A549 (cell line): ENCODE data around the gene ACTR10. TPM values are rescaled to one million over a fixed set of nuclear protein-coding genes. Genes with fewer than 3 reads are reported as not detected.
A peak's percentile ranks its signal among the peaks of the same experiment; 100 is the strongest.

Experiments used
- ATAC-seq, 2 experiments: fragments of 200-7000 bp in 1 of 2; fragments of >200 bp in 1 of 2; cut with Nextera tagmentation in 1 of 2; cut with Tn5 transposase in 1 of 2; 3 replicates each; pipeline versions ENCODE4 v1.8.0 to v1.9.1; 2018 to 2020; ENCODE audit warnings: mild to moderate bottlenecking in 1 of 2, moderate library complexity in 1 of 2
- CTCF ChIA-PET: fragments of 300-600 bp; sonication (Branson Sonifier 250); formaldehyde crosslinking; extraction: SDS; loops from one replicate; lab custom pipeline; 2021; ENCODE audit warnings: antibody characterized with exemption, inconsistent platforms; lab: Yijun Ruan, JAX
- POLR2A ChIA-PET: fragments of 350-600 bp; formaldehyde crosslinking; extraction: SDS; loops from one replicate; lab custom pipeline; 2021; ENCODE audit warnings: antibody characterized with exemption, inconsistent platforms; lab: Yijun Ruan, JAX
- DNase-seq, 2 experiments: peaks; one replicate each; pipeline versions ENCODE4 v3.0.0 to v3.0.0-alpha.2; 2011 to 2016; ENCODE audit warnings: low read depth in 1 of 2, low spot score in 1 of 2
- FAIRE-seq: peaks from 2 replicates; lab custom pipeline; 2011; peaks lifted over from hg19 to GRCh38; lab: Jason Lieb, UNC
- H3K27ac ChIP-seq, 2 experiments: fragments of >200 bp; sonication (Bioruptor Twin); formaldehyde crosslinking; 3 replicates each; pipeline ENCODE4 v1.5.1; 2016 to 2017
- H3K4me1 ChIP-seq: fragments of >200 bp; sonication (Bioruptor Twin); formaldehyde crosslinking; 3 replicates; pipeline ENCODE4 v1.6.1; 2016
- H3K4me2 ChIP-seq: fragments of >200 bp; sonication (Bioruptor Twin); formaldehyde crosslinking; 3 replicates; pipeline ENCODE4 v1.6.1; 2016
- H3K4me3 ChIP-seq: fragments of >200 bp; sonication (Bioruptor Twin); formaldehyde crosslinking; 3 replicates; pipeline ENCODE4 v1.5.1; 2016
- H3K9me3 ChIP-seq: fragments of >200 bp; sonication (Bioruptor Twin); formaldehyde crosslinking; 3 replicates; pipeline ENCODE4 v1.6.1; 2016
- BCL3 ChIP-seq: fragments of >200 bp; sonication (Bioruptor Twin); formaldehyde crosslinking; IDR thresholded peaks from 3 replicates; pipeline ENCODE4 v1.6.1; 2016
- CBX8 ChIP-seq: fragments of 200-600 bp; sonication (generic); IDR thresholded peaks from 2 replicates; pipeline ENCODE4 v1.6.1; 2016
- CHD4 ChIP-seq: fragments of 200-600 bp; sonication (generic); IDR thresholded peaks from 2 replicates; pipeline ENCODE4 v1.6.1; 2016; ENCODE audit warnings: antibody characterized with exemption, mild to moderate bottlenecking, borderline replicate concordance
- E2F6 ChIP-seq: IDR thresholded peaks from 2 replicates; pipeline ENCODE4 v1.6.1; 2012; ENCODE audit warnings: low read depth, borderline replicate concordance
- EHMT2 ChIP-seq: fragments of 200-600 bp; sonication (generic); IDR thresholded peaks from 2 replicates; pipeline ENCODE4 v1.6.1; 2016; ENCODE audit warnings: antibody characterized with exemption, low read depth, mild to moderate bottlenecking, moderate library complexity
- HMGXB4 ChIP-seq: fragments of 250-450 bp; sonication (Bioruptor Pico); IDR thresholded peaks from 2 replicates; pipeline ENCODE4 v1.5.0; 2021; ENCODE audit warnings: mild to moderate bottlenecking, moderate library complexity, borderline replicate concordance
- HOXB13 ChIP-seq: fragments of 250-450 bp; sonication (Bioruptor Pico); IDR thresholded peaks from 2 replicates; pipeline ENCODE4 v1.5.0; 2020; ENCODE audit warnings: low read depth, mild to moderate bottlenecking, moderate library complexity
- JUN ChIP-seq, 2 experiments: fragments of >200 bp; sonication (Bioruptor Twin); formaldehyde crosslinking; IDR thresholded peaks; 2 replicates in 1 of 2; 3 replicates in 1 of 2; pipeline ENCODE4 v1.6.1; 2016 to 2017
- JUNB ChIP-seq: fragments of >200 bp; sonication (Bioruptor Twin); formaldehyde crosslinking; IDR thresholded peaks from 2 replicates; pipeline ENCODE4 v1.6.1; 2016
- KDM5A ChIP-seq: fragments of 200-600 bp; sonication (generic); IDR thresholded peaks from 2 replicates; pipeline ENCODE4 v1.6.1; 2016; ENCODE audit warnings: antibody characterized with exemption, mild to moderate bottlenecking
- MAFK ChIP-seq: fragments of 450-650 bp; IDR thresholded peaks from 2 replicates; pipeline ENCODE4 v1.6.1; 2014; ENCODE audit not compliant: partially characterized antibody
- MAX ChIP-seq: IDR thresholded peaks from 2 replicates; pipeline ENCODE4 v1.6.1; 2012
- MAZ ChIP-seq: fragments of 150-350 bp; IDR thresholded peaks from 2 replicates; pipeline ENCODE4 v1.6.1; 2014; ENCODE audit warnings: antibody characterized with exemption, low read depth, low read length, borderline replicate concordance
- NFE2L2 ChIP-seq: fragments of 150-350 bp; conservative IDR thresholded peaks from 2 replicates; pipeline ENCODE4 v1.6.1; 2014; ENCODE audit warnings: low read length
- PHF8 ChIP-seq: fragments of 200-600 bp; sonication (generic); IDR thresholded peaks from 2 replicates; pipeline ENCODE4 v1.6.1; 2016; ENCODE audit warnings: low read depth, mild to moderate bottlenecking, antibody characterized with exemption, moderate library complexity, borderline replicate concordance
- POLR2A ChIP-seq: IDR thresholded peaks from 2 replicates; pipeline ENCODE4 v1.6.1; 2012; ENCODE audit warnings: mild to moderate bottlenecking, low read length
- POLR2AphosphoS2 ChIP-seq: conservative IDR thresholded peaks from 2 replicates; pipeline ENCODE4 v1.6.1; 2012; ENCODE audit warnings: low read length, improper control_type of control experiment, inconsistent platforms
- SMC3 ChIP-seq: fragments of >200 bp; sonication (Bioruptor Twin); formaldehyde crosslinking; IDR thresholded peaks from 3 replicates; pipeline ENCODE4 v1.6.1; 2018; ENCODE audit warnings: inconsistent platforms
- TFCP2L1 ChIP-seq: fragments of 250-450 bp; sonication (Bioruptor Pico); IDR thresholded peaks from 2 replicates; pipeline ENCODE4 v1.5.0; 2021; ENCODE audit warnings: mild to moderate bottlenecking
- WGBS: methylation state at CpG from one replicate; pipeline ENCODE4 v1.1.6; 2017; ENCODE audit errors: missing lambda C conversion rate; 5-methylcytosine and 5-hydroxymethylcytosine counted together
- polyA plus RNA-seq, 4 experiments: library from polyadenylated mRNA; depleted of rRNA in 3 of 4; stranded (reverse); fragments of >200 nt; fragmentation: RNase III in 1 of 4; extraction: RNeasy Plus Mini Kit Qiagen cat#74134 plus additional on column Dnase treatment in 1 of 4; gene quantifications; 2 replicates in 3 of 4; 3 replicates in 1 of 4; pipeline ENCODE4 v1.2.3, GENCODE V29; 2011 to 2017
- TF ChIP-seq, protein P1 (sequence below): IDR thresholded peaks from 2 replicates; pipeline ENCODE4 v1.6.1; 2012
- TF ChIP-seq, protein P2 (sequence below): fragments of >200 bp; sonication (Bioruptor Twin); formaldehyde crosslinking; IDR thresholded peaks from 2 replicates; pipeline ENCODE4 v1.6.1; 2016

Gene ACTR10
- polyA plus RNA-seq, 2 of the 4 experiments (the other 2 are of a cell fraction), result 47.1 to 101 TPM

DNA sequence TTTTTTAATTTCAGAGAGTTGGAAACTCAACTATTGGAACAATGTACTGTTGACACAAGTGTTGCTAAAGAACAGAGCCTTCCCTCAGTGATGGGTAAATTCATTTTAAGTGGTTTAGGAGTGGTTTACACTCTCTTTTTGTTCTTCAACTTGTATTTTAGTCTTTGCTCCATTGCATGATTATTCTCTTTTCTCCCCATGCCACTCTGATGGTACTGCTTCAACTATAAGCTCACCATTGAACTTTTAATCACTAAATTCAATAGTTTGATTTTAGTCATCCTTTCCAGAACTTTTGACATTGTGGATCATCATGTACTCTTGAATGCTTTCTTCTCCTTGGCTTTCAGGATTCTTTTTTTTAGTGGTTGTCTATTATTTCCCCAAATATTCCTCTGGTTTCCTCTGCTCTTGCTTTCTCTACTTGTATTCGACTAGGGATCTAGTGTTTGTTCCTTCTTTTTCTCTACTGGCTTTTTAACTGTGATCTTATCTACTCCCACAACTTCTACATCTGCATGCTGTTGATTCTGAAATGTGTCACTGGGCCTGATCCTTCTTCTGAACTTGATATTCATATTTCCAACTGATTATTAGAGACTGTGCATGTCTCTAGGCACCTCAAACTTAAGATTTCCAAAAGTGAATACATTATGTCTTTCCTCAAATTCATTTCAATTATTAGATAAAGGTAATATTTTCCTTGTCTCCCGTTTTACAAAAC is 15.4 kb downstream of the ACTR10 start:
- Histone ChIP-seq H3K27ac (no peak overlapping the region), H3K4me3 (no peak overlapping the region), H3K9me3 (no peaks in the 10 kb centered on the region), H3K4me1 (peaks cover 8% of the 10 kb centered on the region; the same call in 2 of the 3 replicates)
- DNase-seq, result no peak
- CTCF ChIA-PET, result no interaction called here
- no peak for ATAC-seq
- TF ChIP-seq PHF8 (no peak), TFCP2L1 (CRISPR knock-in tag) (no peak), HOXB13 (CRISPR knock-in tag) (no peak), POLR2AphosphoS2 (no peak), MAX (no peak), KDM5A (no peak), EHMT2 (no peak), NFE2L2 (no peak), JUN (IDR thresholded peaks at IDR 0.05) (no peak), CBX8 (no peak), MAZ (no peak), BCL3 (no peak), CHD4 (no peak), HMGXB4 (CRISPR knock-in tag) (no peak), E2F6 (no peak), JUNB (no peak), SMC3 (no peak), POLR2A (no peak)
- TF ChIP-seq, protein P1, sequence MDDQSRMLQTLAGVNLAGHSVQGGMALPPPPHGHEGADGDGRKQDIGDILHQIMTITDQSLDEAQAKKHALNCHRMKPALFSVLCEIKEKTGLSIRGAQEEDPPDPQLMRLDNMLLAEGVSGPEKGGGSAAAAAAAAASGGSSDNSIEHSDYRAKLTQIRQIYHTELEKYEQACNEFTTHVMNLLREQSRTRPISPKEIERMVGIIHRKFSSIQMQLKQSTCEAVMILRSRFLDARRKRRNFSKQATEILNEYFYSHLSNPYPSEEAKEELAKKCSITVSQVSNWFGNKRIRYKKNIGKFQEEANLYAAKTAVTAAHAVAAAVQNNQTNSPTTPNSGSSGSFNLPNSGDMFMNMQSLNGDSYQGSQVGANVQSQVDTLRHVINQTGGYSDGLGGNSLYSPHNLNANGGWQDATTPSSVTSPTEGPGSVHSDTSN, result no peak
- TF ChIP-seq, protein P2, sequence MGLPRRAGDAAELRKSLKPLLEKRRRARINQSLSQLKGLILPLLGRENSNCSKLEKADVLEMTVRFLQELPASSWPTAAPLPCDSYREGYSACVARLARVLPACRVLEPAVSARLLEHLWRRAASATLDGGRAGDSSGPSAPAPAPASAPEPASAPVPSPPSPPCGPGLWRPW, result no peak
- TF ChIP-seq, all 56 proteins: peak for 0
- H3K4me2 ChIP-seq, result no peak overlapping the region
- no peak for FAIRE-seq
- WGBS, result 92% methylated on average over 2 of the region's 2 CpGs
- POLR2A ChIA-PET, result no interaction called here

- peak overlapping the region; percentile 13; the same call in 1 of the 3 replicates for H3K4me2 ChIP-seq
- H3K27ac ChIP-seq, result peak overlapping the region in 1 of 2 experiments; percentile 67; a peak in 3 of 6 replicates
- peaks cover 8% of the 10 kb centered on the region; the same call in 2 of the 3 replicates for H3K4me1 ChIP-seq
- H3K4me3 ChIP-seq, result no peak overlapping the region
- DNase-seq (no peak), FAIRE-seq (no peak), ATAC-seq (no peak)
- ChIA-PET POLR2A (interaction anchor here (0.6 kb wide), 1 partner anchor 169 kb away, joined by 4 read pairs; no protein-coding TSS in a partner anchor), CTCF (no interaction called here)
- WGBS, result 36% methylated on average over 2 of the region's 2 CpGs
- TF ChIP-seq JUN (IDR thresholded peaks at IDR 0.05), result no peak
- TF ChIP-seq MAFK, result peak; percentile 60
- peak; percentile 21; the same call in 1 of the 2 replicates for TF ChIP-seq NFE2L2
- no peaks in the 10 kb centered on the region for H3K9me3 ChIP-seq
These were observed 16.6 kb downstream of the ACTR10 start for GRCh38 chr14:58216544-58216943.
